Activated CD4-positive, alpha-beta T cell treated with anti-CD3 and anti-CD28 coated beads for 4 hours (primary cell): ENCODE data around the gene UBAP2.
"Not testable (repeated sequence)": the region's sequence is repeated elsewhere in the genome, so short reads cannot be mapped to it uniquely, and the experiment has no call there.

Experiments
- DNase-seq, 2 donors: peaks; one replicate each; pipeline ENCODE4 v3.0.0-alpha.2; 2020

UBAP2 gene

GRCh38 chr9:34046784-34047379 lies 1.8 kb downstream of the UBAP2 start:
- no peak for DNase-seq

- no peak for DNase-seq
Measured at GRCh38 chr9:34045903-34046302, 2.8 kb downstream of the UBAP2 start.

GRCh38 chr9:34042074-34042473 lies 6.6 kb downstream of the UBAP2 start:
- DNase-seq = not testable (repeated sequence)

GRCh38 chr9:34038851-34039250 lies 9.8 kb downstream of the UBAP2 start:
- not testable (repeated sequence) for DNase-seq

GRCh38 chr9:34037626-34038025 lies 11.1 kb downstream of the UBAP2 start:
- no peak for DNase-seq

GRCh38 chr9:34036625-34037024 lies 12.1 kb downstream of the UBAP2 start:
- no peak for DNase-seq

- no peak for DNase-seq
Measured at GRCh38 chr9:34035656-34036055, 13.0 kb downstream of the UBAP2 start.

- DNase-seq = no peak
Measured at GRCh38 chr9:34034698-34035065, 14.0 kb downstream of the UBAP2 start.

GRCh38 chr9:34032631-34033030 lies 16.1 kb downstream of the UBAP2 start:
- no peak for DNase-seq

- DNase-seq = no peak
Measured at GRCh38 chr9:34027845-34028574, 20.7 kb downstream of the UBAP2 start.

- no peak for DNase-seq
Measured at GRCh38 chr9:34025811-34026210, 22.9 kb downstream of the UBAP2 start.

- DNase-seq = no peak
Measured at GRCh38 chr9:34025062-34025461, 23.6 kb downstream of the UBAP2 start.

- DNase-seq = not testable (repeated sequence)
Measured at GRCh38 chr9:34024476-34024875, 24.2 kb downstream of the UBAP2 start.

GRCh38 chr9:34016149-34016548 lies 32.5 kb downstream of the UBAP2 start:
- no peak for DNase-seq

- DNase-seq = peak in 1 of 2 donors; percentile 26
Measured at GRCh38 chr9:34010979-34011378, 37.7 kb downstream of the UBAP2 start.

- DNase-seq = no peak
Measured at GRCh38 chr9:34001951-34002350, 46.7 kb downstream of the UBAP2 start.

GRCh38 chr9:34001298-34001697 lies 47.4 kb downstream of the UBAP2 start:
- DNase-seq = no peak

- no peak for DNase-seq
Measured at GRCh38 chr9:33995449-33995848, 53.2 kb downstream of the UBAP2 start.

GRCh38 chr9:33993104-33993503 lies 55.6 kb downstream of the UBAP2 start:
- no peak for DNase-seq

GRCh38 chr9:33992632-33993031 lies 56.1 kb downstream of the UBAP2 start:
- DNase-seq = no peak

GRCh38 chr9:33988219-33988890 lies 60.3 kb downstream of the UBAP2 start:
- peak; percentile 3 to 13 for DNase-seq

GRCh38 chr9:33976414-33976813 lies 72.3 kb downstream of the UBAP2 start:
- DNase-seq = no peak

GRCh38 chr9:33972698-33973097 lies 76.0 kb downstream of the UBAP2 start:
- no peak for DNase-seq

GRCh38 chr9:33964086-33964768 lies 84.5 kb downstream of the UBAP2 start:
- DNase-seq = no peak
